Lower lobe of right lung (tissue), 2 donors: ENCODE data around the gene NRGN. TPM values are rescaled to one million over a fixed set of nuclear protein-coding genes. Genes with fewer than 3 reads are reported as not detected.

Source experiments
- ATAC-seq, 2 donors: fragments of 200-7000 bp; cut with Tn5 transposase; one replicate each; pipeline ENCODE4 v1.9.1; 2020 to 2022; ENCODE audit warnings: mild to moderate bottlenecking in 2 of 2, moderate library complexity in 2 of 2
- DNase-seq: peaks from one replicate; pipeline ENCODE4 v3.0.0-alpha.2; 2020
- H3K27ac ChIP-seq: fragments of 200-600 bp; one replicate; pipeline ENCODE4 v1.8.0; 2022
- H3K27me3 ChIP-seq: fragments of 200-600 bp; one replicate; pipeline ENCODE4 v1.8.0; 2022; ENCODE audit warnings: low read depth
- H3K36me3 ChIP-seq: fragments of 200-600 bp; one replicate; pipeline ENCODE4 v1.8.0; 2022; ENCODE audit warnings: mild to moderate bottlenecking
- H3K4me1 ChIP-seq: fragments of 200-600 bp; one replicate; pipeline ENCODE4 v1.8.0; 2022
- H3K4me3 ChIP-seq: fragments of 200-600 bp; one replicate; pipeline ENCODE4 v1.8.0; 2022; ENCODE audit warnings: mild to moderate bottlenecking
- H3K9me3 ChIP-seq: fragments of 200-600 bp; one replicate; pipeline ENCODE4 v1.8.0; 2022
- CTCF ChIP-seq: fragments of 200-600 bp; IDR thresholded peaks from one replicate; pipeline ENCODE4 v1.8.0; 2022; ENCODE audit warnings: antibody characterized with exemption, mild to moderate bottlenecking
- intact Hi-C: fragments of 100-400 bp; cut with DNase I; formaldehyde crosslinking; loops from one replicate; pipeline ENCODE4 v1.11.0; 2022
- total RNA-seq: library from RNA; stranded (reverse); fragmentation: NEBNext Ultra II Directional; extraction: Animal tissue kit (Norgen Biotek cat#: 25700); gene quantifications from one replicate; pipeline ENCODE4 v1.2.1, GENCODE V29; 2021
- donor health status: DM: no; HTN: yes; CAD: no; lungs with severe emphysema.

Gene NRGN
- total RNA-seq, 1 donor from 2014 or later = 99.1 TPM

GRCh38 chr11:124738713-124739478 is 846 bp upstream of the NRGN start:
- Histone ChIP-seq H3K36me3 (no peaks in the 10 kb centered on the region), H3K9me3 (no peaks in the 10 kb centered on the region), H3K4me3 (peak overlapping the region; percentile 66), H3K4me1 (peaks cover 18% of the 10 kb centered on the region), H3K27ac (no peak overlapping the region), H3K27me3 (no peaks in the 10 kb centered on the region)
- DNase-seq = no peak
- ATAC-seq = no peak
- no peak for TF ChIP-seq CTCF
- intact Hi-C loops = no loop called here

GRCh38 chr11:124740277-124740882 is 638 bp downstream of the NRGN start:
- DNase-seq (peak; percentile 77), ATAC-seq (peak; percentile 73 to 81)
- no peaks in the 10 kb centered on the region for H3K27me3 ChIP-seq
- peak overlapping the region; percentile 66 for H3K4me3 ChIP-seq
- H3K27ac ChIP-seq = peak overlapping the region; percentile 56
- H3K9me3 ChIP-seq = no peaks in the 10 kb centered on the region
- intact Hi-C loops = loop anchor here (10.0 kb wide), 1 partner anchor 66 kb away; the partner anchor contains the start of genes SIAE and SPA17
- no peaks in the 10 kb centered on the region for H3K36me3 ChIP-seq
- H3K4me1 ChIP-seq = peaks cover 18% of the 10 kb centered on the region
- peak; percentile 62 for TF ChIP-seq CTCF

- ATAC-seq (no peak), DNase-seq (no peak)
- intact Hi-C loops = loop anchor here (10.0 kb wide), 1 partner anchor 68 kb away; the partner anchor contains the start of genes SIAE and SPA17
- Histone ChIP-seq H3K4me3 (no peak overlapping the region), H3K27me3 (no peaks in the 10 kb centered on the region), H3K27ac (no peak overlapping the region), H3K4me1 (peaks cover 37% of the 10 kb centered on the region), H3K9me3 (no peaks in the 10 kb centered on the region), H3K36me3 (no peaks in the 10 kb centered on the region)
- no peak for TF ChIP-seq CTCF
Observed at GRCh38 chr11:124742555-124742954, 2.8 kb downstream of the NRGN start.

GRCh38 chr11:124743050-124743449 is 3.3 kb downstream of the NRGN start:
- H3K27me3 ChIP-seq = no peaks in the 10 kb centered on the region
- H3K4me1 ChIP-seq = peaks cover 42% of the 10 kb centered on the region
- ATAC-seq = no peak
- no peaks in the 10 kb centered on the region for H3K36me3 ChIP-seq
- H3K4me3 ChIP-seq = no peak overlapping the region
- intact Hi-C loops = loop anchor here (10.0 kb wide), 1 partner anchor 68 kb away; the partner anchor contains the start of genes SIAE and SPA17
- no peaks in the 10 kb centered on the region for H3K9me3 ChIP-seq
- H3K27ac ChIP-seq = no peak overlapping the region
- no peak for DNase-seq
- TF ChIP-seq CTCF = no peak

- H3K4me1 ChIP-seq = peaks cover 56% of the 10 kb centered on the region
- TF ChIP-seq CTCF = no peak
- H3K4me3 ChIP-seq = peak overlapping the region; percentile 58
- no peaks in the 10 kb centered on the region for H3K9me3 ChIP-seq
- H3K27me3 ChIP-seq = no peaks in the 10 kb centered on the region
- no peaks in the 10 kb centered on the region for H3K36me3 ChIP-seq
- intact Hi-C loops = loop anchor here (10.0 kb wide), 1 partner anchor 71 kb away; the partner anchor contains the start of genes SIAE and SPA17
- DNase-seq = no peak
- ATAC-seq = no peak
- no peak overlapping the region for H3K27ac ChIP-seq
Observed at GRCh38 chr11:124745270-124745834, 5.6 kb downstream of the NRGN start.
